Uterus (tissue), 2 donors: ENCODE data around the gene CINP.

Source experiments
- POLR2A ChIP-seq, 2 donors: fragments of 450-650 bp; IDR thresholded peaks; one replicate each; pipeline ENCODE4 v1.6.1; 2016; ENCODE audit warnings: antibody characterized with exemption in 2 of 2, mild to moderate bottlenecking in 1 of 2, moderate library complexity in 1 of 2
- TF ChIP-seq, protein P1 (sequence below), 4 experiments: fragments of 200-600 bp in 2 of 4; fragments of 450-650 bp in 2 of 4; sonication (generic) in 2 of 4; IDR thresholded peaks; one replicate each; pipeline ENCODE4 v1.5.1; 2016 to 2019; ENCODE audit warnings: antibody characterized with exemption in 4 of 4, mild to moderate bottlenecking in 2 of 4, moderate library complexity in 1 of 4

DNA sequence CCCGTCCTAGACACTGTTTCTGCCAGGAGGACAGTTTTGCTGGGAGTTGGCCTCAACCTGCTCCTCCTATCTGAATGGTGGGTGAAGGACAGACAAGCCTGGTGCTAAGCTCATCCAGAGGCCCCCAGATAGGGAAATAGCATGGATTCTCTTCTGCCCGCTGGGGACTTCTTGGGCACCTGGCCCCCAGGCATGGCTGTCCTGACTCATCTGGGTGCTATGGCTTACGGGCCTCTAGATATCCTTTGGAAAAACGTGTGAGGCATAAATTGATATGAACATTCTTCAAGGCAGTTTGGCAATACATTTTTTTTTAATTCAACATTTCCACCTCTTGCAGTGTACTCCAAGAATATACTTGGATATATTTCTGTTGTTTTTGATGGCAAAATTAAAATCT is 8.7 kb upstream of the CINP start:
- TF ChIP-seq, protein P1, sequence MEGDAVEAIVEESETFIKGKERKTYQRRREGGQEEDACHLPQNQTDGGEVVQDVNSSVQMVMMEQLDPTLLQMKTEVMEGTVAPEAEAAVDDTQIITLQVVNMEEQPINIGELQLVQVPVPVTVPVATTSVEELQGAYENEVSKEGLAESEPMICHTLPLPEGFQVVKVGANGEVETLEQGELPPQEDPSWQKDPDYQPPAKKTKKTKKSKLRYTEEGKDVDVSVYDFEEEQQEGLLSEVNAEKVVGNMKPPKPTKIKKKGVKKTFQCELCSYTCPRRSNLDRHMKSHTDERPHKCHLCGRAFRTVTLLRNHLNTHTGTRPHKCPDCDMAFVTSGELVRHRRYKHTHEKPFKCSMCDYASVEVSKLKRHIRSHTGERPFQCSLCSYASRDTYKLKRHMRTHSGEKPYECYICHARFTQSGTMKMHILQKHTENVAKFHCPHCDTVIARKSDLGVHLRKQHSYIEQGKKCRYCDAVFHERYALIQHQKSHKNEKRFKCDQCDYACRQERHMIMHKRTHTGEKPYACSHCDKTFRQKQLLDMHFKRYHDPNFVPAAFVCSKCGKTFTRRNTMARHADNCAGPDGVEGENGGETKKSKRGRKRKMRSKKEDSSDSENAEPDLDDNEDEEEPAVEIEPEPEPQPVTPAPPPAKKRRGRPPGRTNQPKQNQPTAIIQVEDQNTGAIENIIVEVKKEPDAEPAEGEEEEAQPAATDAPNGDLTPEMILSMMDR (IDR thresholded peaks at IDR 0.05): no peak
- no peak for TF ChIP-seq POLR2A (IDR thresholded peaks at IDR 0.05)
